ENCODE results near the gene ANO10.
A peak's percentile ranks its signal among the peaks of the same experiment; 100 is the strongest.

The ANO10 gene

GRCh38 chr3:43417133-43417532, 204.7 kb downstream of the ANO10 start:
- Histone ChIP-seq H3K27me3 (ENCODE audit: control insufficient read depth in 1 of 2, insufficient read depth in 2 of 2, low read length in 2 of 2) (no peaks in the 10 kb centered on the region), H3K9me3 (ENCODE audit: control insufficient read depth in 2 of 2, low read length in 2 of 2) (no peaks in the 10 kb centered on the region), H3K9ac (ENCODE audit: low read length in 2 of 2) (no peak overlapping the region), H3K4me1 (ENCODE audit: control insufficient read depth, insufficient read depth, low read length) (peaks cover 4% of the 10 kb centered on the region), H3K36me3 (ENCODE audit: control insufficient read depth in 2 of 2, insufficient read depth in 2 of 2, low read length in 2 of 2) (no peaks in the 10 kb centered on the region), H3K4me3 (ENCODE audit: low read length in 2 of 2) (no peak overlapping the region), H3K27ac (ENCODE audit: low read length) (no peak overlapping the region)

GRCh38 chr3:43415088-43415487, 206.7 kb downstream of the ANO10 start:
- Histone ChIP-seq H3K4me3 (ENCODE audit: low read length in 2 of 2) (no peak overlapping the region), H3K27ac (ENCODE audit: low read length) (no peak overlapping the region), H3K9ac (ENCODE audit: low read length in 2 of 2) (no peak overlapping the region), H3K27me3 (ENCODE audit: control insufficient read depth in 1 of 2, insufficient read depth in 2 of 2, low read length in 2 of 2) (no peaks in the 10 kb centered on the region), H3K9me3 (ENCODE audit: control insufficient read depth in 2 of 2, low read length in 2 of 2) (no peaks in the 10 kb centered on the region), H3K36me3 (ENCODE audit: control insufficient read depth in 2 of 2, insufficient read depth in 2 of 2, low read length in 2 of 2) (no peaks in the 10 kb centered on the region), H3K4me1 (ENCODE audit: control insufficient read depth, insufficient read depth, low read length) (peaks cover 4% of the 10 kb centered on the region)

DNA sequence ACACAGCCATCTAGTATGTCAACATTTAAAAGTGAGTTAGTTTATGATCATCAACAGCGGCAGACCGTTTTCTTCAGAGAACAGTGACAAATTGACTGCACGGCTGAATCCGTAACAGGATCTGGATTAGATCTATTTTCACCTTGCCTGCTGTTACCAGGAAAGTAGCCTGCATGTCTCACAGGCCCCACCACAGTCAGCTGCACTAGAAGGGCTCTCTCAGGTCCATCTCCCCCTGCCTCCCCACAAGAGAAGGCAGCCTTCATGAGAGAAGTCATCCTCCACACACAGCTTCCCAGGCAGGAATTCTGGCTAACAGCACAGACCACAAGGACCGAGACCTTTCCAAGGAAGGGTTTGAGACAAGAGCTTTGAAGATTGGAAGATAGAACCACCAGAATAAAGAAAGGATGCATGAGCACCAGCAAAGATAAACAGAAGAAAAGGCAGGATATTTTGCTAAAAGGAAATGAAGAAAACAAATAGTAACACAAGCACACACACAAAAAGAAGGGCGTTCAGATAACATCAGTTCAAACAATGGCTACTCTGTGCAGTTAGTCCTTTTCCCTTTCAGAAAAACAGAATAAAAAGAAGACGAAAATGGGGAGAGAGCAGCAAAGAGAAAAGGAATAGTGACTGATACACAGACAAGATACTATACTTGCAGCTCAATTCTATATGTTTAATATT, 208.0 kb downstream of the ANO10 start:
- Histone ChIP-seq H3K36me3 (ENCODE audit: control insufficient read depth in 2 of 2, insufficient read depth in 2 of 2, low read length in 2 of 2) (no peaks in the 10 kb centered on the region), H3K9me3 (ENCODE audit: control insufficient read depth in 2 of 2, low read length in 2 of 2) (no peaks in the 10 kb centered on the region), H3K9ac (ENCODE audit: low read length in 2 of 2) (no peak overlapping the region), H3K4me3 (ENCODE audit: low read length in 2 of 2) (no peak overlapping the region), H3K4me1 (ENCODE audit: control insufficient read depth, insufficient read depth, low read length) (peaks cover 4% of the 10 kb centered on the region), H3K27ac (ENCODE audit: low read length) (peak overlapping the region; percentile 37), H3K27me3 (ENCODE audit: control insufficient read depth in 1 of 2, insufficient read depth in 2 of 2, low read length in 2 of 2) (no peaks in the 10 kb centered on the region)

GRCh38 chr3:43411429-43411828, 210.4 kb downstream of the ANO10 start:
- no peaks in the 10 kb centered on the region for H3K27me3 ChIP-seq (ENCODE audit: control insufficient read depth in 1 of 2, insufficient read depth in 2 of 2, low read length in 2 of 2)
- no peak overlapping the region for H3K9ac ChIP-seq (ENCODE audit: low read length in 2 of 2)
- H3K9me3 ChIP-seq (ENCODE audit: control insufficient read depth in 2 of 2, low read length in 2 of 2), result no peaks in the 10 kb centered on the region
- H3K27ac ChIP-seq (ENCODE audit: low read length), result no peak overlapping the region
- no peaks in the 10 kb centered on the region for H3K36me3 ChIP-seq (ENCODE audit: control insufficient read depth in 2 of 2, insufficient read depth in 2 of 2, low read length in 2 of 2)
- peaks cover 7% of the 10 kb centered on the region for H3K4me1 ChIP-seq (ENCODE audit: control insufficient read depth, insufficient read depth, low read length)
- H3K4me3 ChIP-seq (ENCODE audit: low read length in 2 of 2), result no peak overlapping the region

DNA sequence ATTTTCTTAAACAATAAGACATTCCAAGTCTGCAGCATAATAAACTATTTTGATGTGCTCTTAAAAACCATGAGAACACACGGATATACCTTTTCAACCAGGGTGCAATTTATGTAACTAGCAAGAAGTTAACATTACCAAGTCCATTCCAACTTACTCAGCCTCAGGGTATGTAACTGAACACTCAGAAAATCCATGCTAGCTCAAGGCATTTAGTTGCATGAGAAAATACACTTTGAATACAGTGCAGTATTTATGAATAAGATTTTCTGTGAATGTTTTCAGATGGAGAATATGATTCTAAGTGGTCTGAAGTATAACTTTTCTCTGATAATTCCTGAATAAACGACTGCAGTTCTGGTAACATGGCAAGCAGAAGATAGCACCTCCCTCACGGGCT, 211.2 kb downstream of the ANO10 start:
- no peaks in the 10 kb centered on the region for H3K27me3 ChIP-seq (ENCODE audit: control insufficient read depth in 1 of 2, insufficient read depth in 2 of 2, low read length in 2 of 2)

DNA sequence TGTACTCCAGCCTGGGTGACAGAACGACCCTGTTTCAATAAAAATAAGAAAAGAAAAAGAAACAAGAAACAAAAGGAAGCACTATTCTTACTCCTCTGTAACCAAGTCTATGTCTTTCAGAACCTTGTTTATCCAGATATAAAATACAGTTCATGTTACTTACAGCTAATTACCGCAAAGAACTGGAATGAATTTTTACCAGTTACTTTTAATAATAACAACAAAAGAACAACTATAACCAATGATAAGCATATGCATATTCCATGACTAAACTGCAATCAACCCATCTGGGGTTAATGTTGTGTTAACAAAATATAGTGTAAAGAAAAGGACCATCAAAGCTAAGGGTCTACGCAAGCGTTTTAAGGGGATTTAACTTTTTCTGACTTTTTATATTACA, 212.3 kb downstream of the ANO10 start:
- Histone ChIP-seq H3K9me3 (ENCODE audit: control insufficient read depth in 2 of 2, low read length in 2 of 2) (no peaks in the 10 kb centered on the region), H3K4me1 (ENCODE audit: control insufficient read depth, insufficient read depth, low read length) (peaks cover 10% of the 10 kb centered on the region), H3K4me3 (ENCODE audit: low read length in 2 of 2) (no peak overlapping the region), H3K27me3 (ENCODE audit: control insufficient read depth in 1 of 2, insufficient read depth in 2 of 2, low read length in 2 of 2) (no peaks in the 10 kb centered on the region), H3K9ac (ENCODE audit: low read length in 2 of 2) (no peak overlapping the region), H3K27ac (ENCODE audit: low read length) (no peak overlapping the region), H3K36me3 (ENCODE audit: control insufficient read depth in 2 of 2, insufficient read depth in 2 of 2, low read length in 2 of 2) (no peaks in the 10 kb centered on the region)

More for the DNA sequence above, 211.2 kb downstream of the ANO10 start:
- H3K9me3 ChIP-seq (ENCODE audit: control insufficient read depth in 2 of 2, low read length in 2 of 2), result no peaks in the 10 kb centered on the region
- H3K4me3 ChIP-seq (ENCODE audit: low read length in 2 of 2), result no peak overlapping the region
- no peaks in the 10 kb centered on the region for H3K36me3 ChIP-seq (ENCODE audit: control insufficient read depth in 2 of 2, insufficient read depth in 2 of 2, low read length in 2 of 2)
- H3K9ac ChIP-seq (ENCODE audit: low read length in 2 of 2), result no peak overlapping the region
- no peak overlapping the region for H3K27ac ChIP-seq (ENCODE audit: low read length)
- peaks cover 10% of the 10 kb centered on the region for H3K4me1 ChIP-seq (ENCODE audit: control insufficient read depth, insufficient read depth, low read length)

DNA sequence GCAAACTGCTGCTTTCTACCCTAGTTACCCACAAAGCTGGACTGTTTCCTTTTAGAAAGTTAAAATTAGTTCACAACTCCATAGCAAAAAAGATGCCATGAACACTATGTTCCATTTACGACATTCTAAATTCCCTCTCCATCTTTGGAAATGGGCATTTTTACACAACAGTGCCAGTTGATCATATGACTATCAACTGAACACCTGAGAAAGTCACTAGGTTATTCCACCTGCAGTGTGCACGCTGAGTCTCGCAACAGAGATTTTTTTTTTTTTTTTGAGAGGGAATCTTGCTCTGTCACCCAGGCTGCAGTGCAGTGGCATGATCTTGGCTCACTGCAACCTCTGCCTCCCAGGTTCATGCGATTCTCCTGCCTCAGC, 215.2 kb downstream of the ANO10 start:
- Histone ChIP-seq H3K9me3 (ENCODE audit: control insufficient read depth in 2 of 2, low read length in 2 of 2) (no peaks in the 10 kb centered on the region), H3K4me1 (ENCODE audit: control insufficient read depth, insufficient read depth, low read length) (peaks cover 6% of the 10 kb centered on the region), H3K9ac (ENCODE audit: low read length in 2 of 2) (no peak overlapping the region), H3K27me3 (ENCODE audit: control insufficient read depth in 1 of 2, insufficient read depth in 2 of 2, low read length in 2 of 2) (no peaks in the 10 kb centered on the region), H3K27ac (ENCODE audit: low read length) (no peak overlapping the region), H3K4me3 (ENCODE audit: low read length in 2 of 2) (no peak overlapping the region), H3K36me3 (ENCODE audit: control insufficient read depth in 2 of 2, insufficient read depth in 2 of 2, low read length in 2 of 2) (no peaks in the 10 kb centered on the region)

DNA sequence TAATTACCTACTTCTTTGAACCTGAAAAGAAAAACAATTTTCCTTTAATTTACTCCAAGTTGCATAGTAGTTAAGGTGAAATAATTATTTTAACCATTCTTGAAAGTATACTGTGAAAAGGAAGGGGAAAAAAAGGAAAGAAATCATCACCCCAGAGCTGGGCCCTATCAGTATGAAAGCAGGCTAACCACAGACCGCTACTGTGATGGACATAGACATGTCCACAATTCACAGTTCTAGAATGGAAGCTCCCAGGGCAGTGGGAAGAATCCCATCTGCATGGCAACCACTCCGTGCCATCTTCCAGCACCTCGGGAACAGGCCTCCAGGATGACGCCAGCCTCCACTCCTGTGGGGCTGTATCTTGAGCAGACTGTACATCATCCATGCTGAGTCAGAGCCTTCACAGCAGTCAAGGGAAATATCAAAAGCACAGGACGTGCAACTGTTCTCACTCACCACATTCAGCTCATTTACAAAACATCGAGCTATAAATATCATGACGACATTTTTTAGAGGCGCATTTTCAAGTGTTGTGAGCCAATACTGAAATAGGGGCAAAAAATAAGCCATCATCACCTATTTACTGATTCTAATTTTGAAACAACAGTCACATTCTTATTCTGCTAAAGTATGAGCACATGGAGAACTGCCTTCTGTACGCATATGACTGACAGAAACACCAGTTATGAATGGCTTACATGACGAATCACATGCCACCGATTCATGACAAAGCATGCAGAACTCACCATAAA, 215.7 kb downstream of the ANO10 start:
- no peaks in the 10 kb centered on the region for H3K9me3 ChIP-seq (ENCODE audit: control insufficient read depth in 2 of 2, low read length in 2 of 2)
- no peaks in the 10 kb centered on the region for H3K36me3 ChIP-seq (ENCODE audit: control insufficient read depth in 2 of 2, insufficient read depth in 2 of 2, low read length in 2 of 2)
- no peak overlapping the region for H3K4me3 ChIP-seq (ENCODE audit: low read length in 2 of 2)
- no peak overlapping the region for H3K9ac ChIP-seq (ENCODE audit: low read length in 2 of 2)
- peaks cover 6% of the 10 kb centered on the region for H3K4me1 ChIP-seq (ENCODE audit: control insufficient read depth, insufficient read depth, low read length)
- no peaks in the 10 kb centered on the region for H3K27me3 ChIP-seq (ENCODE audit: control insufficient read depth in 1 of 2, insufficient read depth in 2 of 2, low read length in 2 of 2)
- no peak overlapping the region for H3K27ac ChIP-seq (ENCODE audit: low read length)

DNA sequence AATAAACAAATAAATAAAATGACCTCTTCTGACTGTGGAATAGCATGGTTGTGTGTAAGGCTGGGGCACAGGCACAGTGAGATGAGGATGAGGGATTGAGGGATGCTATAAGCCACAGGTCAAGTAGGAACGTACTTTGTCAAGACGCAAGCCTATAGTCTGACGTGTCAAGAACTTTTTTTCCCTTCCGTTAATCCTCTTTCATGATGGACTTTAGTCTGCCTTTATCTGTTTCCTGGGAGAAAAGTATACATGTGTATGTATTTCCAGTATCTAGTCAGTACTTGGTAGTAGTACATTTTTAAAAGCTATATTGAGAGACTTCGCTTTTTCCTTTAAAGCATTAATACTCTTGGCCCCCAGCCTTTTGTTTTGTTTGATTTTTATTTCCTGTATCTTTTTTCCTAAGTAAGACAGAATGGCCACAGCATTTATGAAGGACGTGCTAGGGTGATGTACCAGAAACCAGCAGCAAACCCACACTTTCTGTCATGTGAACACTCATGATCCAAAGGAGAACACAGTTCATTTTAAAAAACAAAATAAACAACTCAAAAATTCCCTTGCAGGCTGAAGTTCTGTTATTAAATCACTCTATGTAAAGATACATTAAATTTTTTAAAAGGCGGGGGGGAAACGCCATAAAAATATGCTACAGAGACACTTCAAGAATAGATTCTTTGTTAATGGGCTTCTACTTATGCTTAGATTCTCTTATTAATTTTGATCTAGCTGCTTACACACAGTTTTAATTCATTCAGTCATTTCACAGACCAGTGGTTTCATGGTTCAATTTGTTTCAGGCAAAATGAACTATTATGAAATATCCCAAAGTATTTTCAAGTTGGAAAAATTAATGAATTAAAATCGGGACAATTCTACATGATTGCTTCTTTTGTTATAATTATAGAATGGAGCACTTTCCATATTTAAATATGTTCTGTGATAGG, 220.8 kb downstream of the ANO10 start:
- H3K27ac ChIP-seq (ENCODE audit: low read length), result no peak overlapping the region
- H3K36me3 ChIP-seq (ENCODE audit: control insufficient read depth in 2 of 2, insufficient read depth in 2 of 2, low read length in 2 of 2), result no peaks in the 10 kb centered on the region
- H3K27me3 ChIP-seq (ENCODE audit: control insufficient read depth in 1 of 2, insufficient read depth in 2 of 2, low read length in 2 of 2), result no peaks in the 10 kb centered on the region
- no peak overlapping the region for H3K4me3 ChIP-seq (ENCODE audit: low read length in 2 of 2)
- no peak overlapping the region for H3K9ac ChIP-seq (ENCODE audit: low read length in 2 of 2)
- H3K4me1 ChIP-seq (ENCODE audit: control insufficient read depth, insufficient read depth, low read length), result peaks cover 5% of the 10 kb centered on the region
- no peaks in the 10 kb centered on the region for H3K9me3 ChIP-seq (ENCODE audit: control insufficient read depth in 2 of 2, low read length in 2 of 2)

- Histone ChIP-seq H3K36me3 (ENCODE audit: control insufficient read depth in 2 of 2, insufficient read depth in 2 of 2, low read length in 2 of 2) (no peaks in the 10 kb centered on the region), H3K27me3 (ENCODE audit: control insufficient read depth in 1 of 2, insufficient read depth in 2 of 2, low read length in 2 of 2) (no peaks in the 10 kb centered on the region), H3K4me1 (ENCODE audit: control insufficient read depth, insufficient read depth, low read length) (peaks cover 4% of the 10 kb centered on the region), H3K9me3 (ENCODE audit: control insufficient read depth in 2 of 2, low read length in 2 of 2) (no peaks in the 10 kb centered on the region), H3K27ac (ENCODE audit: low read length) (no peak overlapping the region), H3K9ac (ENCODE audit: low read length in 2 of 2) (no peak overlapping the region), H3K4me3 (ENCODE audit: low read length in 2 of 2) (no peak overlapping the region)
These were observed 221.6 kb downstream of the ANO10 start for GRCh38 chr3:43400167-43400566.

Measured in stomach smooth muscle (tissue), 2 donors.